Measurements from ENCODE around the gene FAT1.

FAT1 gene

DNA sequence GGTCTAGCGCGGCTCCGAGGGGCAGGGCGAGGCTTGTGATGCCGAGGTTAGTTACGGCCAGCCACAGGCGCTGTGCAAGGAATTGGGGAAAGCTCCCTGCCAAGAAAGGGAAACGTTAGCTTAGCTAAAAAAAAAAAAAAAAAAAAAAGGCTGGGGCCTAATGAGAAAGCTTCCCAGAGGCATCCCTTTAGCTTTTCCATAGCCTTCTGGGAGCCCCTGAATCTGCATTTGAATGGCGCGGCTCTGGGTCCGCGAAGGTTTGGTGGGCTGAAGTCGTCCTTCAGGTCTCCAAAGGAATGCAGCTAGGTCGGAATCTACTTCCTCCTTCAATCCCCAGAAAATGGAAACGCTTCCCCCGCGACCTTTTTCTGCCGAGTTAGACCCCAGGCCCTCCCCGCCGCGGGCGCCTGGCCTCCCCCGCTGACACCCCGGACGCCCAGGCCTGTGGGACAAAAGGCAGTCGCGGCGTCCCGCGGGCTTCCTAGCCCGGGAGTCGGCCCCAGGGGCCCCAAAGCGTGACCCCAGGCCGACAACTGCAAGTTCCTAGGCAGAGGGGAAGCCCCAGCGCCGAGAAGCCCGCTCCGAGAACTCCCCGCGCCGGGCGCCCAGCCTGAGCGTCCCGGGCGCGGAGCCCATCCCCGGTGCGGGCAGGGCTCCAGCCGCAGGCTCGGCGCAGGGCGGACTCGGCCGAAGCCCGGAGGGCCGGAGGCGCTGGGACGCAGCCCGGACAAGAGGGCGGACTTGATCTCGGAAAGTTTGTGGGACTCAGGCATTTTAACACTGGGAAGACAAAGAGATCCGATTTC, 605 bp upstream of the FAT1 start:
- peak; percentile 57 for DNase-seq

DNA sequence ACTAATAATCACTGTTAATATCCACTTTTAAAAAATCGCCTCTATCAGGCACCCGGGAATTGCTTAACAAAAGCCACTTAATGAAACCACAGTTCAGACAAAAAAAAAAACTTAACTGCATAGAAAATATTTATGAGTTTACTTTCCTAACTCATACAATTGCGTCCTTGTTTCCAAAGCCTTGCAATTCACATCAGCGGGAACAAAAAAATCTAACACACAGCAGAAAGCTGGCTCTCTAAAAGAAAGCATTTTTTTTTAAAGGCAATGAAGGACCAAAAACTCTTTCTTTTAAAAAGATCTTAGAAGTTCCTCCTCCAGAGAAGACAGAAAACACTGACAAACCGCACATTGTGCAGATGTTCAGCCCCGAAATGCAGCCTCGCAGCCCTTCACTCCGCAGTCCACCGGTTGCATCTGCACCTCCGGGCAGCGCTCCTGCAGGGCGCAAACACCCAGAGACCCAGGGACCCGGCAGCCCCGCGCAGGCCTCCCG, 812 bp downstream of the FAT1 start:
- peak; percentile 38 for DNase-seq

DNA sequence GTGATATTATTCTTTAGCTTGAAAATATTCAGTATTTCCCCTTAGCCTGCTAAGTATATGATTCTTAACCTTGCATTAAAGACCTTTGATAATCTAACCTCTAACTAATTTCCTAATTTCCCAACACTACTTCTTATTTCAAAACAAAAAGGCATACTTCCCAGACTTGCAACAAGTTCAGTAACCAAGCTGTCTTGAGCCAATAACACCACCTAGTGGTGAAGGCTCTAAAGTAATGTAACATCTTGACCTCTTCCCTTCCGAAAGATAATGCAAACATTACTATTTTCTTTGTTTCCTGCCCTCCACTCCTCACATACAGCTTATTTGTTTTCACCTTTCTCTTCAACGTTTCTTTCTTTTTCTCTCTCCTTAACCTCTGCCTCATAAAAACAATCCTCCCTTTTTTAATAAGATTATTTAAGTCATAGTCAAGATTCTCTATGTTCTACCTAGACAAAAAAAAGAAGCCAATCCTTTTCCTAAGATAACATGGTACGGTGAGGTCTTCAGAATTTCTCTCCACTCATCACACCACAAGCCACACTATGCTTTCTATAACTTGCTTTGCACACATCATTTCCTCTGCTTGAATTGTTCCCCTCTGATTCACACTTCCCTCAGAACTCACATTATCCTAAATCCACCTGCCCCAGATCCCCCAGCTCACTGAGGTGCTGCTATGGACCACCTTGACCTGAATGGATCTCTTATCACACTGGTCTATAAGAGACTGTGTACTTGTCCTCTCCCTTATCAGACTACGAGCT, 3.5 kb downstream of the FAT1 start:
- peak; percentile 48 for DNase-seq

DNA sequence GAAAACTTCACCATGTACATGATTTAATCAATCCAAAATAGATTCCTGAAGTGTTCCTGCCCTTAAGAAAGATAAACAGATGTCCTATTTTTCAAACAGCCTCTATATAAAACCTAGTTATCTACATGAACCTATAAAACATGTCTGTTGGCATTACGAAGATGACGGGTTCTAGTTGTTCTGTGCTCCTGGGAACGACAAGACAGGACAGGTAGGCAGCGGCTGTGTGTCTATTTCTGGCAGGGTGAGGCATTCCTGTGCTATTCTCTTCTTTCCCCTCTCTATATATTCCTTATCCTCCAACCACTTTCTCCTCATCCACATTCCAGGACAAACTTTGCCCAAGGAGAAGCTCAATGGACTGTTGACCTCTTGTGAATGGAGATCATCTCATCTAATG, 6.1 kb downstream of the FAT1 start:
- DNase-seq: no peak

- DNase-seq: no peak
Observed at GRCh38 chr4:186715077-186715476, 8.6 kb downstream of the FAT1 start.

DNA sequence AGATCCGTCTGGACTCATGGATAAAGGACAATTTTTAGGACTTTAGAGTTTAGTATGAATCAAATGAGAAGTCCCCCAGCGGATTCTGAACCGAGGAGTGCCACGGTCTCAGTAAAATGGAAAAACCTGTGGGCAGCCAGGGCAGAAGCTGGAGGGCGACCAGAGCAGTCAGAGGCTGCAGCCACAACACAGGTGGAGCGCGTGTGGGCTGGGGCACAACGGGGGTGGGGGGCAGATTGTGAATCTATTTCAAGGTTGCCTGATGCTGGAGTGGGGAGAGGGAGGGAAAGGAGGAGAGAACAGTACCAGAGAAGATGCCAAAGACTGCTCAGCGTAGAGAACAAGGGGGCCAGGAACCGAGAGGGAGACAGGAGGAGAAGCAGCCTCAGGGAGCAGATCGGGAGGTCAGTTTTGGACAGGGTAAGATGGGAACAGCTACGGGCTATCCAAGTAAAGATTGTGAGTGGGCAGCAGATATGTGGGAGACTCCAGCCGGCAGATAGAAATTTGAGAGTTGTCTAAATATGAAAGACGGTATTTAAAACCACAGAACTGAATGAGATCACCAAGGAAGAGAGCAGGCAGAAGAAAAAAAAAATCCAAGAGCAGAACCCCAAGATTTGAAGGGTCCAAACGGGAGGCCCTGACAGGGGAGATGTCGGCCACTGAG, 9.5 kb downstream of the FAT1 start:
- DNase-seq: no peak

DNA sequence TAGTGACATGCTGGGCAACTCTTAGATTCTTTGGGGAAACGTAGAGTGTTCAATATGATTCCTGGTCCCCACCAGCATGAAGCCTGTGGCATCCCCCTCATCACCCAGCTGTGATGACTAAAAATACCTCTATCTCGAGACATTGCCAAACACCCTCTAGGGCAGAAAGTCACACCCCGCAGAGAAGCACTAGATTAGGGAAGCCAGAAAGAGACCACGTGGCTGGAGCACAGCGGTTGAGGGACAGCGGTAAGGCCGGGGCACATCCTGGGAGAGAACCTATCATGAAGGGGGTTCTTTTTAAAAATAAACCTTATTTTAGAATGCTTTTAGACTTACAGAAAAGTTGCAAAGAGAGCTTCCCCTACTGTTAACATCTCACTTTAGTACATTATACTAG, 11.0 kb downstream of the FAT1 start:
- no peak for DNase-seq

DNA sequence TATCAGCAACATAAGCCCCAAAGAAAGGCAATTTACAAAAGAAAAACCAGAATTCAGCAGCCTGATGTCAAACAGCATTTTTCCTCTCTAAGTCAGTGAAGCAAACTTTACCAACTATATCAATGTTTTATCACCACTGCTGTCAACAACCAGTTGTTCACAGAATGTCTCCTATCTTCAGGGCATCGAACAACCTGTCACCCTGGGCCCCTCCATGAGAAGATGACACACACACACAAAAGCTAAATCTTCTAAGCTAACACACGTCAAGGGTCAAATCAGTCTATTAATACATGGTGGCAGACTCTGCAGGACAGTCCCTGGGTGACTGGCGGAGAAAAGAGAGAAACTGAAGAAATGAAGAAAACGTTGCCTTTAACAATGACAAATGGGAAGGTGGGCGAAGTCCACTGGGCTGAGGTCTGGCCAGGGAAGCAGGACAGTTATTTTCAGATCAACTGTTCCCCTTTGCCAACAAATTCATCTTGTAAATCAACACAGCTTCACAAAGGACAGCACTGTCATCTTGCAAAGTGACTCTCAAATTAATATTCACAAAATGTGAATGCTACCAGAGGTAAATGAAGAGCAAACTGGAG, 13.0 kb downstream of the FAT1 start:
- DNase-seq: no peak

DNA sequence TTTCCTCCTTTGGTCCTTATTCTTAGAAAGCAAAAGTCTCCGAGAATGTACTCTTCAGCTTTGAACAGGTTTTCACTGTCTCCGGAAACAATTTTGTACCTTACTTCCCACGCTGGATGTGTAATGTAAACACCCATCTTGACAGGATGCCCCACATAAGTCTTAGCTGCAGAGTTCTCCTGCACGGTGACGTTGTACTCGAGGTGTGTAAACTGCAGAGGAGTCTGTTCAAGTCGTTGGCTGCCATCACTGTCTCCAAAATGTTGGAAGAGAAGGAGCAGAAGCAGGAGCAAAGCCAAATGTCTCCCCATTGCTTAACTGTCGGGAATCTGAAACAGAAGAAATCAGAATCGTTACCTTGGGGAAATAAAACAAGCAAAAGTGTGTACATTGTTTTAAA, 14.1 kb downstream of the FAT1 start:
- no peak for DNase-seq

GRCh38 chr4:186708554-186708953, 15.1 kb downstream of the FAT1 start:
- no peak for DNase-seq

DNA sequence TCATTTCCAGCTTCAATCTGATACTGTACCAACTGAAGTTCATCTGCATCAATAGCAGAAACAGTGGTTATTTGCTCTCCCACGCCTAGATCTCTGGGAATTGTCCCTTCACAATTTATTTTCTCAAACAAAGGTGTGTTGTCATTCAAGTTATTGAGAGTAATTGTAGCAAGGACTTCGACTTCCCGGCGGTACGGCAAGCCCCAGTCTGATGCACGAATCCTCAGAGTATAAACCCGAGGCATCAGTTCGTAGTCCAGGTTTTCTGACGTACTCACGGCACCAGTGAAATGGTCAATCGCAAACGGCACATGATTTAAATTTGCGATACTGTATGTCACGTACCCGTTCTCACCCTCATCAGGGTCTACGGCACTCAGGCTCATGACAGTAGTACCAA, 15.7 kb downstream of the FAT1 start:
- no peak for DNase-seq

GRCh38 chr4:186707574-186707973, 16.1 kb downstream of the FAT1 start:
- no peak for DNase-seq

- DNase-seq: no peak
Observed at GRCh38 chr4:186704057-186704456, 19.6 kb downstream of the FAT1 start.

DNA sequence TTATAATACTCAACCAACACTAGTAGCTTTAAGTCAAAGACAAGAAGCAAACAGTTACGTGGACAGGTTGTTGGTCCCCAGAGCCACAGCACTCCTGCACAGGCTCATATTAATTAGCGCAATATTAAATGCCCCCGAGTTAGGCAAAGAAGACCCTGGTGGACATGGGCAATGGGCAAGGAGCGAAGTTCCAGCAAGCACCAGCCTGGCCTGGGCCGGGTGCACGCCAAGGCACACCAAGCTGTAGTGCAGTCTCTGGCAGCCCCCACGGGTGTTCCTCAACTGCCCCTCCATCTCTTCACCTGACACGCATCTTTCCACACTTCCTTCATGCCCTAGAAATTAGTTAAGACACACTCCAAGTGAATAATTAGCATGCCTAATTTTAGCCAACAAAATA, 20.1 kb downstream of the FAT1 start:
- no peak for DNase-seq

DNA sequence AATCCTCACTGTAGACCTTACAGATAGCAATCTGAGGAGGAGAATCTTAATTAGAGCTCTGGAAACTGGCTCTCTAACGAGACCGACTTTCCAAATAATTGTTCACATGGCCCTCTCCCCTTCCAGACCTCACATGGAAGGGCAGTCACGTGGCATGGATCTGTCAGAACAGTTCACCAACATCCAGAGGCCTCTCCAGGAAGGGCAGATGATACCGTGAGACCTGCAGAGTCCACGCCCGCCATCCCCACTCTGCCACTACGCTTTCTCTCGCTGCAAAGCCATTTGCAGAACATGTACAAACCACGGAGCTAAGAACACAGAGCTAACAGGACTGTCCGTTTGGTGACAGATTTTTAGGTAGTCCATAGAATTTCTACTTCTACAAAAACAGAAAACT, 20.7 kb downstream of the FAT1 start:
- no peak for DNase-seq

- no peak for DNase-seq
Observed at GRCh38 chr4:186702297-186702696, 21.4 kb downstream of the FAT1 start.

DNA sequence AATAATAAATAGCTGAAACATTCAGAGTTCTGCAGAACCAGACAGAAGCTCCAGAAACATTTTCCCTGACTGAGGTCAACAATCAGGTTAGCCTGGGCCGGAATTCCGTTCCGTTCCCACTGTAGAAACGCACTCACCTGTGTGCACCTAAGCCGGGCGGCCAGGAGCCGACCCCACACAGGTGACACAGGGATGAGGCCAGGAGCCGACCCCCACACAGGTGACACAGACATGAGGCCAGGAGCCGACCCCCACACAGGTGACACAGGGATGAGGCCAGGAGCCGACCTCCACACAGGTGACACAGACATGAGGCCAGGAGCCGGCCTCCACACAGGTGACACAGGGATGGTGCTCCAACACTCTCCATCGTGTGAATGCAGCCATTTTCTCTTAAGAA, 21.9 kb downstream of the FAT1 start:
- no peak for DNase-seq

GRCh38 chr4:186701273-186701672, 22.4 kb downstream of the FAT1 start:
- peak; percentile 72 for DNase-seq

- DNase-seq: no peak
Observed at GRCh38 chr4:186700746-186701145, 22.9 kb downstream of the FAT1 start.

DNA sequence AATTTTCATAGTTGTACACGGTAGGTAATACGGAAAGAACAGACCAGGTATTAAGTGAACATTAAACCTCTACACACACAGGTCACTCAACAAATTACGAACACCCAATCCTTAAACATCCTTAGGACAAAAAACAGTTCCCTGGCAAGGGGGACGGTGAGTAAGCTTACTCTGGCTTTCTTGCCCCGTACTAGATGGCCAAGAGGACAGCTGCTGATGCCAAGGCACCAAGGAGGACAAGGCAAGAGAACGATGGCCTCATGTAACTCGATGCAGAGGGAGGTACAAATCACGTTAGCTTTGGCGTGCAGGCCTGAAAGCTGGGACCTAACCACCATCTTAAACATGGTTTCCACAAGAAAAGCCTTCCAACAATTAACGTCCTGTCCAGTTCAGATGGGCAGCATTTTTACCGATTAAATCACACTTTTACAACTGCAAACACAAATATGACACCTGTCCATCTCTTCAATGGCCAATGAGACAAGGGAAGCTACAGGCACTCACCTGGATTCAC, 23.7 kb downstream of the FAT1 start:
- DNase-seq: no peak

- DNase-seq: peak; percentile 36
Observed at GRCh38 chr4:186699298-186699697, 24.4 kb downstream of the FAT1 start.

GRCh38 chr4:186698525-186698924, 25.1 kb downstream of the FAT1 start:
- DNase-seq: no peak

DNA sequence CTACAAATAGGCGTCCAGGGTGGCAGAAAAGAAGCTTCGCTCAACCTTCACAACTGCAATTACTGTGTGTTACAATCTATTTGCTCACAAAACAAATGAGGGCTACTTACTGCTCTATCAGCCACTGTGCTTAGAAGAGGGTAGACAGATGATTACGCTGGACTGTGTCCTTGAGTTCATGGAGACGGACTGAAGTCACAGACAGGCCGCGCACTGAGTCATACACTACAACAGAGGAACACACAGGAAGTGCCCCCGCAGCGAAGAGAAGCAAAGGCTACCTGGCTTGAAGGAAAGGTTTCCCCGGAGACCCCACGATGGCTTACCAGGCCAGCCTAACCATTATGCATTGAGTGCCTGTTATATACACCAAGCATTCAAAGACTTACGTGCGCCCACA, 25.6 kb downstream of the FAT1 start:
- DNase-seq: no peak
